ENCODE data around the gene ADSS1.
"Not testable (repeated sequence)": the region's sequence is repeated elsewhere in the genome, so short reads cannot be mapped to it uniquely, and the experiment has no call there.

GRCh38 chr14:104750753-104751057 lies 26.7 kb downstream of the ADSS1 start:
- TF ChIP-seq CTCF (conservative IDR thresholded peaks at IDR 0.05 in 1 of 2, IDR thresholded peaks at IDR 0.05 in 1 of 2; ENCODE audit: low read depth in 1 of 2, low read length in 2 of 2); EZH2 (IDR thresholded peaks at IDR 0.05; ENCODE audit: low read length, missing control alignments): not testable (repeated sequence)

All from fibroblast of lung (primary cell).